Naive thymus-derived CD8-positive, alpha-beta T cell (primary cell): Measurements from ENCODE around the gene PDRG1. TPM values are rescaled to one million over a fixed set of nuclear protein-coding genes. Genes with fewer than 3 reads are reported as not detected.
A peak's percentile ranks its signal among the peaks of the same experiment; 100 is the strongest.

Experiments used
- ATAC-seq, 2 donors: fragments of 150-1000 bp; cut with Tn5 transposase in 1 of 2; sonication (Bioruptor Pico), chemical (Tn5 transposase) in 1 of 2; 1 replicate in 1 of 2; 2 replicates in 1 of 2; pipeline ENCODE4 v1.10.0; 2021; ENCODE audit warnings: mild to moderate bottlenecking in 2 of 2, moderate library complexity in 2 of 2
- POLR2A ChIA-PET: fragments of 350-600 bp; sonication (Branson Sonifier 250); formaldehyde crosslinking; loops from one replicate; lab custom pipeline; 2021; ENCODE audit warnings: antibody characterized with exemption; lab: Charles Lee
- DNase-seq, 10 donors: peaks; one replicate each; pipeline versions ENCODE4 v3.0.0 to v3.0.0-alpha.2; 2020 to 2022
- H3K27ac Mint-ChIP-seq, 10 donors: one replicate each; pipeline ENCODE4 v1.8.0; 2020 to 2022; ENCODE audit warnings: mild to moderate bottlenecking in 10 of 10, mixed read lengths in 10 of 10, moderate library complexity in 4 of 10, inconsistent platforms in 1 of 10
- H3K27me3 Mint-ChIP-seq, 5 donors: one replicate each; pipeline ENCODE4 v1.8.0; 2021 to 2022; ENCODE audit warnings: mixed read lengths in 5 of 5
- H3K36me3 Mint-ChIP-seq, 3 donors: one replicate each; pipeline ENCODE4 v1.8.0; 2020 to 2022; ENCODE audit warnings: mixed read lengths in 3 of 3, mild to moderate bottlenecking in 2 of 3, inconsistent platforms in 1 of 3
- H3K4me1 Mint-ChIP-seq, 4 donors: one replicate each; pipeline ENCODE4 v1.8.0; 2021 to 2022; ENCODE audit warnings: mixed read lengths in 4 of 4
- H3K4me3 Mint-ChIP-seq, 10 donors: one replicate each; pipeline ENCODE4 v1.8.0; 2020 to 2022; ENCODE audit warnings: mild to moderate bottlenecking in 10 of 10, mixed read lengths in 10 of 10, moderate library complexity in 6 of 10, inconsistent platforms in 1 of 10
- H3K9me3 Mint-ChIP-seq, 9 donors: one replicate each; pipeline ENCODE4 v1.8.0; 2020 to 2022; ENCODE audit warnings: mixed read lengths in 9 of 9, mild to moderate bottlenecking in 3 of 9, inconsistent platforms in 1 of 9, moderate library complexity in 1 of 9
- polyA plus RNA-seq, 3 donors: library from polyadenylated mRNA; unstranded; fragments of 300-500 nt; fragmentation: Illumina TruSeq; gene quantifications; one replicate each; pipeline ENCODE4 v1.2.3, GENCODE V29; 2021
- total RNA-seq, 8 experiments: library from RNA in 2 of 8; stranded (reverse) in 2 of 8; gene quantifications; one replicate each; pipeline ENCODE4 v1.2.3 and lab custom pipeline; 2021 to 2026

Gene PDRG1
- total and polyA plus RNA-seq, 5 experiments from 2014 or later = 11.2 to 23.6 (median 13.5) TPM

- ATAC-seq (no peak), DNase-seq (no peak)
- Mint-ChIP-seq H3K27ac (no peak overlapping the region), H3K4me3 (no peak overlapping the region), H3K4me1 (peaks cover 0 to 1% (median 0%) of the 10 kb centered on the region in 4 donors), H3K36me3 (no peaks in the 10 kb centered on the region), H3K9me3 (no peaks in the 10 kb centered on the region), H3K27me3 (peaks cover 0 to 10% (median 0%) of the 10 kb centered on the region in 5 donors)
- POLR2A ChIA-PET = no interaction called here
Measured at GRCh38 chr20:31909253-31910070, 42.4 kb downstream of the PDRG1 start.

GRCh38 chr20:31908424-31908823, 43.4 kb downstream of the PDRG1 start:
- H3K9me3 Mint-ChIP-seq = no peaks in the 10 kb centered on the region
- peak overlapping the region in 1 of 10 donors; percentile 57 for H3K27ac Mint-ChIP-seq
- ATAC-seq (no peak), DNase-seq (no peak)
- peaks cover 0 to 1% (median 0%) of the 10 kb centered on the region in 4 donors for H3K4me1 Mint-ChIP-seq
- POLR2A ChIA-PET = interaction anchor here (0.6 kb wide), 1 partner anchor 47 kb away, joined by 5 read pairs; no protein-coding TSS in a partner anchor
- H3K4me3 Mint-ChIP-seq = no peak overlapping the region
- H3K27me3 Mint-ChIP-seq = peaks cover 0 to 8% (median 0%) of the 10 kb centered on the region in 5 donors
- H3K36me3 Mint-ChIP-seq = no peaks in the 10 kb centered on the region

- H3K27ac Mint-ChIP-seq = peak overlapping the region in 1 of 10 donors; percentile 72
- DNase-seq (no peak), ATAC-seq (no peak)
- no peak overlapping the region for H3K4me3 Mint-ChIP-seq
- POLR2A ChIA-PET = interaction anchor here (0.6 kb wide), 1 partner anchor 48 kb away, joined by 5 read pairs; no protein-coding TSS in a partner anchor
- H3K4me1 Mint-ChIP-seq = peaks cover 0 to 1% (median 0%) of the 10 kb centered on the region in 4 donors
- H3K27me3 Mint-ChIP-seq = peaks cover 0 to 8% (median 0%) of the 10 kb centered on the region in 5 donors
- no peaks in the 10 kb centered on the region for H3K36me3 Mint-ChIP-seq
- H3K9me3 Mint-ChIP-seq = no peaks in the 10 kb centered on the region
Measured at GRCh38 chr20:31908016-31908415, 43.8 kb downstream of the PDRG1 start.

DNA sequence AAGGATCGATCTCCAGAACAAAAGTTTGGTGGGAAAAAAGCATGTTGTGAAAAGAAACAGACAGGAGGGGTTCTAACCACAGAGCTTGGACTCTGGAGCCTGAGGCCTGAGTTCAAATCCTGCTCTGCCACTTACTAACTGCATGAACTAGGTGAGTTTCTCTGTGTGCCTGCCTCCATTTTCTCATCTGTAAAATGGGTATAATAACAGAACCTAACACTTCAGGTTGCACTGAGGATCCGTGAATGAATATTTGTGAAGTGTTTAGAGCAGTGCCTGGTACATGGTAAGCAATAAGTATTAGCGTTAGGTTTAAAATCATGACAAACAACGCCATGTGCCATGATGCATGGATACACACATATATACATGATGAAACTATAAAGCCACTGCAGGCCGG, 44.8 kb downstream of the PDRG1 start:
- Mint-ChIP-seq H3K27me3 (peaks cover 0 to 8% (median 0%) of the 10 kb centered on the region in 5 donors), H3K27ac (no peak overlapping the region), H3K4me3 (no peak overlapping the region), H3K36me3 (no peaks in the 10 kb centered on the region), H3K4me1 (peaks cover 0 to 1% (median 0%) of the 10 kb centered on the region in 4 donors), H3K9me3 (no peaks in the 10 kb centered on the region)
- ATAC-seq (no peak), DNase-seq (no peak)
- POLR2A ChIA-PET = interaction anchor here (0.6 kb wide), 1 partner anchor 73 kb away, joined by 3 read pairs; no protein-coding TSS in a partner anchor

DNA sequence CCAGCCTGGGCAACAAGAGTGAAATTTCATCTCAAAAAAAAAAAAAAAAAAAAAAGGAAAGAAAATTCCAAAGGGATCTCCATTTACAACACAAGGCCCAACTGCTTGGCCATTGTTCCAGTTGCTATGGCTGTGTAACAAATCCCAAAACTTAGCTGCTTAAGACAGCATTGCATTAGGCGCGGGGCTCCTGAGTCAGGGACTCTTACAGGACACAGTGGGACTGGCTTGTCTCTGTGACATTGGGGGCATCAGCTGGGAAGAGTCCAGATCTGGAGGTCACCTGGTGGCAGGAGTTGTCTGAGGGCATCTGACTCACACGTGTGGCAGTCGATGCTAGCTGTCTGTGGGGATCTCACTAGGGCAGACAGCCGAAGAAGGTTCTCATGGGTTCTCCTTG, 45.8 kb downstream of the PDRG1 start:
- DNase-seq (no peak), ATAC-seq (no peak)
- peaks cover 0 to 8% (median 0%) of the 10 kb centered on the region in 5 donors for H3K27me3 Mint-ChIP-seq
- peaks cover 0 to 1% (median 0%) of the 10 kb centered on the region in 4 donors for H3K4me1 Mint-ChIP-seq
- POLR2A ChIA-PET = no interaction called here
- H3K4me3 Mint-ChIP-seq = no peak overlapping the region
- no peaks in the 10 kb centered on the region for H3K36me3 Mint-ChIP-seq
- H3K27ac Mint-ChIP-seq = no peak overlapping the region
- no peaks in the 10 kb centered on the region for H3K9me3 Mint-ChIP-seq

DNA sequence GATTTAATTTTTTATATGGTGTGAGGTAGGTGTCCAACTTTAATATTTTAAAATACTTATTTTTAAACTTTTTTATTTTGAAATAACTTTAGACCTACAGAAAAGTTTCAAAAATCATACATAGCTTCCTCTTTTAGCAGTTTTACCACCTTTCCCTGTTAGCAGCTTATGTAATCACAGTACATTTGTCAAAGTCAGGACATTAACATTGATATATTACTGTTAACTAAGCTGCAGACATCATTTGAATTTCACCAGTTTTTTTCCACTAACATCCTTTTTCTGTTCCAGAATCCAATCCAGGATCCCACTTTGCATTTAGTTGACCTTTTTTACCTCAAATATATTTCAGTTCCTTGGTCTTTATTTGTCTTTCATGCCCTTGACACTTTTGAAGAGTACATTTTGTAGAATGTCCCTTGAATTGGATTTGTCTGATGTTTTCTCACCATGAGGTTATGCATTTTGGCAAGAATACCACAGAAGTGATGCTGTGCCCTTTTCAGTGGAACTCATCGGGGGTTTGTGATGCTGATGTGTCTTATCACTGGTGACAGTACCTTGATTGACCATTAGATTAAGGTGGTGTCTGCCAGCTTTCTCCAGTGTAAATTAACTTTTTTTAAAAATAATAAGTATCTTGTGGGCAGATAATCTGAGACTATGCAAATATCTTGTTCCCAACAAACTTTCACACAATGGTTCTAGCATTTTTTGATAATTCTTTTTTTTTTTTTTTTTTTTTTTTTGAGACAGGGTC, 48.0 kb downstream of the PDRG1 start:
- POLR2A ChIA-PET = no interaction called here
- ATAC-seq (no peak), DNase-seq (no peak)
- H3K27me3 Mint-ChIP-seq = peaks cover 0 to 10% (median 4%) of the 10 kb centered on the region in 5 donors
- H3K27ac Mint-ChIP-seq = no peak overlapping the region
- H3K4me1 Mint-ChIP-seq = peaks cover 0 to 1% (median 0%) of the 10 kb centered on the region in 4 donors
- no peak overlapping the region for H3K4me3 Mint-ChIP-seq
- H3K36me3 Mint-ChIP-seq = no peaks in the 10 kb centered on the region
- no peaks in the 10 kb centered on the region for H3K9me3 Mint-ChIP-seq

GRCh38 chr20:31901615-31902014, 50.2 kb downstream of the PDRG1 start:
- no peak for ATAC-seq

DNA sequence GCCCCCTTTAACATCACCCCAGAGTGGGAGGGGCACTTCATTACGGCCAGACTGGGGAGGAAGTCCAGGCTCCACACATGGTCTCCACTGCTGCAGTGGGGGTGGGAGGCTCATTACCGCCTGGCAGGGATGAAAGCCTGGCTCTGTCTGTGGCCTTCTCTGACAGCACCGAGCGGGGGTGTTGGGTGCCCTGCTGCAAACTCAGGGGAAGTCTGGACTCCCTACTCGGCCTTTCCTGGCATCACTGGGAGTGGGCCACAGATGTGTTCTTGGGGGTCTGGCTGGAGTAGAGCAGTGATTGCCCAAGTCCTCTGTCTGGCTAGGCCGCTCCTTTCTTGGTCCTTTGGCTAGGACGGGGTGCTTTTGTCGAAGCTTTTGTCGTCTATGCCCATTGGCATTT, 54.3 kb downstream of the PDRG1 start:
- Mint-ChIP-seq H3K27me3 (peaks cover 0 to 15% (median 7%) of the 10 kb centered on the region in 5 donors), H3K4me1 (peaks cover 0 to 4% (median 0%) of the 10 kb centered on the region in 4 donors), H3K36me3 (peaks cover 0 to 5% (median 5%) of the 10 kb centered on the region in 3 donors), H3K9me3 (peaks cover 0 to 7% (median 0%) of the 10 kb centered on the region in 9 donors), H3K4me3 (no peak overlapping the region), H3K27ac (no peak overlapping the region)
- ATAC-seq (no peak), DNase-seq (no peak)
- POLR2A ChIA-PET = no interaction called here

More at GRCh38 chr20:31901615-31902014, 50.2 kb downstream of the PDRG1 start:
- H3K27ac Mint-ChIP-seq = no peak overlapping the region
- no peak overlapping the region for H3K4me3 Mint-ChIP-seq
- H3K4me1 Mint-ChIP-seq = no peaks in the 10 kb centered on the region
- no peaks in the 10 kb centered on the region for H3K36me3 Mint-ChIP-seq
- no peaks in the 10 kb centered on the region for H3K9me3 Mint-ChIP-seq
- H3K27me3 Mint-ChIP-seq = peaks cover 0 to 15% (median 6%) of the 10 kb centered on the region in 5 donors
- POLR2A ChIA-PET = no interaction called here
- DNase-seq = no peak

- H3K4me1 Mint-ChIP-seq = peaks cover 0 to 4% (median 0%) of the 10 kb centered on the region in 4 donors
- no peak overlapping the region for H3K4me3 Mint-ChIP-seq
- peaks cover 0 to 7% (median 0%) of the 10 kb centered on the region in 9 donors for H3K9me3 Mint-ChIP-seq
- POLR2A ChIA-PET = no interaction called here
- no peak for DNase-seq
- peaks cover 0 to 5% (median 5%) of the 10 kb centered on the region in 3 donors for H3K36me3 Mint-ChIP-seq
- ATAC-seq = no peak
- H3K27me3 Mint-ChIP-seq = peaks cover 0 to 15% (median 8%) of the 10 kb centered on the region in 5 donors
- no peak overlapping the region for H3K27ac Mint-ChIP-seq
Measured at GRCh38 chr20:31896049-31896448, 55.8 kb downstream of the PDRG1 start.

- peaks cover 1 to 15% (median 7%) of the 10 kb centered on the region in 5 donors for H3K27me3 Mint-ChIP-seq
- DNase-seq (peak in 2 of 10 donors; percentile 5 to 26), ATAC-seq (peak; percentile 50 to 61)
- H3K4me1 Mint-ChIP-seq = peaks cover 0 to 4% (median under 1%) of the 10 kb centered on the region in 4 donors
- POLR2A ChIA-PET = interaction anchor here (0.6 kb wide), 1 partner anchor 152 kb away, joined by 3 read pairs; no protein-coding TSS in a partner anchor
- H3K9me3 Mint-ChIP-seq = peaks cover 0 to 7% (median 0%) of the 10 kb centered on the region in 9 donors
- peaks cover 0 to 5% (median 5%) of the 10 kb centered on the region in 3 donors for H3K36me3 Mint-ChIP-seq
- no peak overlapping the region for H3K27ac Mint-ChIP-seq
- no peak overlapping the region for H3K4me3 Mint-ChIP-seq
Measured at GRCh38 chr20:31894980-31895675, 56.7 kb downstream of the PDRG1 start.
